OCI-LY3 (cell line): ENCODE data around the gene MYLK.

Experiments
- CTCF ChIP-seq: fragments of 200-600, 300-600 bp; sonication (generic); IDR thresholded peaks from 2 replicates; pipeline ENCODE4 v1.5.1; 2014; ENCODE audit warnings: antibody characterized with exemption, low read length, low read depth
- EZH2phosphoT487 ChIP-seq: fragments of 200-600 bp; shearing (Covaris generic); IDR thresholded peaks from 2 replicates; pipeline ENCODE4 v1.6.1; 2018; ENCODE audit warnings: antibody characterized with exemption, mixed run types, low read depth

- TF ChIP-seq CTCF, result no peak
- TF ChIP-seq EZH2phosphoT487, result no peak
These were observed 50.7 kb downstream of the MYLK start for GRCh38 chr3:123833398-123833785.
